NCI-H446 (cell line): Measurements from ENCODE around the gene RAB6A.
"Not testable (repeated sequence)": the region's sequence is repeated elsewhere in the genome, so short reads cannot be mapped to it uniquely, and the experiment has no call there.

Source experiments
- DNase-seq, 2 experiments: peaks; one replicate each; lab custom pipeline; 2025; lab: John Stamatoyannopoulos, UW

The RAB6A gene

DNA sequence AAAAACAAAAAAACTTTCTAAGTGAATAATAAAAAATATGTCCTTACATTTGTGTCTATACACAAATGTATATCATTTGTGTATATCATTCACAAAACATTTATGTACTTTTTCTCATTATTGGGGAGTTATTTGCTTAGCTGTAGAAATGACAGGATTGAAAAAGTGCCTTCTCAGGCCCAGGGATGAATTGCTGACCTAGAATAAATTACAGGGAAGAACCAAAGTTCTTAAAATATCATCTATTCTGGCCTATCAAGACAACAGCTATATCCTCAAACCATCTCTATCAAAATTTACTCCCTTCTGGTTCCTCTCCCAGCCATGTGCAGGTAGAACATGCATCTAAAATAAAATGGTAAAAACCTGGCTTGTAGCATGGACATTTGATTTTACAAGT is 1.9 kb upstream of the RAB6A start:
- no peak for DNase-seq

DNA sequence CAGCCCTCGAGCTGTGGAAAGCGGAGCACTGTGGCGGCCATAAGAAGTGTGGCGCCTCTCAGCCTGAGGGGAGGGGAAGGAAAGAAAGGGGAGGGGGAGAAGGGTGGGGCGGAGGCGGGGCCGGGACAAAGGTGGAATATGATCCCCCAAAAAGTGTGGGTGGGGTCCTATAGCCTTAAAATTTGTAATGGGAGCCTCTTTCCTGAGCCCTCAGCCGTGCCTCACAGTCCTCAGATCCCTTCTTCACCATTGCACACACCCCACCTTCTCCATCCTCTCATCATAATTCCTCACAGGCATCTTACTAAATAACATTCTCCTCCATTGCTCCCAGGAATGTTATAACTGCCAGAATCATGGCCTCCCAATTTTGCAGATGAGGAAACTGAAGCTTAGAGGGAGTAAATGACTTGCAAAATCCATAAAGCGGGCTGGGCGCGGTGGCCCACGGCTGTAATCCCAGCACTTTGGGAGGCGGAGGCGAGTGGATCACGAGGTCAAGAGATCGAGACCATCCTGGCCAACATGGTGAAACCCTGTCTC is 600 bp upstream of the RAB6A start:
- DNase-seq, result no peak

DNA sequence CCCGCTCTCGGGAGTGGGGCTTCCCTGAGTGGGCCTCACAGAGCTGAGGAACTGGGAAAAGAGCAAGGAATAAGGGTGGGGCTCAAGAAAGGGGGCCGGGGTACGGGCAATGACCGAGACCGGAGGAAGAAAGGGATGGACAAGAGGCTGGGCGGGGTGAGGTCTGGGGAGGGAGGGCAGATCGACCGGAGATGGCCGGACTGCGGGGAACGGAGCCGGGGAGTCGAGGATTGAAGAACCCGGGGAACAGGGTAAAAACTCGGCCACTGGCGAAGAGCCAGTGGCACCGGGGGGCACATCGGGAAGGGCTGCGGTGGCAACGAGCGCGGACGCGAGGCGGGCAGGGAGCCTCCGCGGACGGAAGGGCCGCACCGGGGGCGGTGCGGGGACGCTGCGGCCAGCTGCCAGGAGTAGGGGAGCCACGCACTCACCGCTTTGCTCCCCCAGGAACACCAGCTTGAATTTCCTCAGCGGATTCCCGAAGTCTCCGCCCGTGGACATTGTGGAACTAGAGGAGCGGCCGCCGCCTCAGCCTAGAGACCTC is 667 bp downstream of the RAB6A start:
- DNase-seq, result no peak

DNA sequence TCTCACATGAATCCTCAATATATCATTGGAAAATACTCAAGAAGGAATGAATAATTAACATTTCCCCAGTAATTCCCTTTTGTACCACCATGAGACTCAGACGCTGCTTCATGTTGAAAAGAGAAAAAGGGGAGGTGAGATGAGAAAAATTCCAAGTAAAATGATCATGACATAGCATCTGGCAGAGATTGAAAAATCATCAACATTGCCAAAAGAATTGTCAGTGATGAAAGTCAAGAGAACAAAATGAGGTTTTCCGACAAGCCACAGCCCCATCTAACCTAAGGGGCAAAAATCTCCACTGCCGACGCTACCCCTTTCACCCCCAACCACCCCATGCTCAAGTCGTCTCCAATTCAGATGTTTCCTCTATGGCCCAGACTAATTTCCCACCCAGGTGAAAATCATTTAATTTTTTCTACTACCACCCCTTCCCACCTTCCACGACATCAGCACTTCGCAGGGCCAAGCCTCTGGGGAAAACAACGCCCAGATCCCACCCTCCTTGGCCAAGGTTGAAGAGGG is 1.2 kb downstream of the RAB6A start:
- no peak for DNase-seq

DNA sequence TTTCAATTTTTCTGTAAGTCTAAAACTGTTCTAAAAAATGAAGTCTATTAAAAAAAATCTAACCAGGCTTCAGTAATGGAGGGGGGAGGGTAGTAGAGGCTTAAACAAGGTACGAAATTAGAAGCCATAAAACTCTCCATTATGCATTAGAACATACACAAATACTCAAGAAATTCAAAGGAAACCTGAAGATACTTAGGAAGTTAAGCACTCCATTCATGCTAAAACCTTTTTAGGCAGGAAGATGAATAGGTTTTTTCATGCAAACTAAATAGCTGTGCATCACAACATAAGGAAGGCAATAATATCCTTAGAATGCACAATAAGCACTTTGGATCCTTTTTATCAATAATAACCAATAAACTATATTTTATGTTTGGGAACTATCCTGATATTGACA is 2.4 kb downstream of the RAB6A start:
- DNase-seq, result no peak

DNA sequence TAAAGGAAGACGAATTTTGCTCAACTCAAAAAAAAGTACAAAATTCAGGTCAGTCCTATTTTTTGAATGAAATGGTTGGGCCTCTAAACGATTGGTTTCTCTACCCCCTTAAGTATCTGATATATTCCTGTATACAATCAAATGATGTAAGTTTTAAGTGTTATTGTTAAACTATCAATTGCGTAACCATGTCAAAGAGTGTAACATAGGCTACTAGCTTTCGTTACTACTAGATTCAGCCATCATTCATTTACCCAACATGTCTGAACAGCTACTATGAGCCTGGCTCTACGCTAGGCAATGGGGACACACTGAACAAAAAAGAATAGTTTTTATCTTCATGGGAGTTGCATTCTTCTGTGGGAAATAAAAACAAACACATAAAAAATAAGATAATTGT is 3.3 kb downstream of the RAB6A start:
- DNase-seq, result no peak

DNA sequence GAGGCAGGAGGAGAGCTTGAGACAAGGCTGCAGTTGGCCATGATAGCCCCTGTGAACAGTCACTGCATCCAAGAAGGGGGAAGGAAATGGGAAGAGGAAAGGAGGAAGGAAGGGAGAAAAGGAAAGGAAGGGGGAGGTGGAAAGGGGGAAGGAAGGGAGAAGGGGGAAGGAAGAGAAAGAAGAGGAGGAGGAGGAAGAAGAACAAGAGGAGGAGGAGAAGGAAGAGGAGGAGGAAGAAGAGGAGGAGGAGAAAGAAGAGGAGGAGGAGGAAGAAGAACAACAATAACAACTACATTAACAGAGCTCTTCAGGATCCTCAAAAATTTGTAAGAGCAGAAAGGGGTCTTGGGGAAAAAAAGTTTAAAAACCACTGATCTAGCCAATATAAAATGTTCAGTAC is 5.2 kb downstream of the RAB6A start:
- no peak for DNase-seq

DNA sequence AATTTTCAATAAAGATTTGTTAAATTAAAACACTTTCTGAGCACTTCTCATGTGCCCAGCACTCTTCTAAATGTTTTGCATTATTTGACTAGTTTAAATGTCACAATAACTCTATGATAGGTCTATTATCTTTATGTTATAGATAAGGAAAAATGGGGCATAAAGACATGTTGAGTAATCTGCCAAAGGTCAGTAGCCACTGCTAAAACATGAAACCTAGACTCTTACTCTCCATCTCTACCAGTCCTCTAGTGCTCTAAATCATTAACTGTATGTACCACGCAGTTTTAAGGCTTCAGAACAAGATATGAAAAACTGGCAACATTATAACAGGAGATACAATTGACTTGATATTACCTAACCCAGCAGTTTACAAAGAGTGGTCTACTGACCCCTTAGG is 6.9 kb downstream of the RAB6A start:
- no peak for DNase-seq

DNA sequence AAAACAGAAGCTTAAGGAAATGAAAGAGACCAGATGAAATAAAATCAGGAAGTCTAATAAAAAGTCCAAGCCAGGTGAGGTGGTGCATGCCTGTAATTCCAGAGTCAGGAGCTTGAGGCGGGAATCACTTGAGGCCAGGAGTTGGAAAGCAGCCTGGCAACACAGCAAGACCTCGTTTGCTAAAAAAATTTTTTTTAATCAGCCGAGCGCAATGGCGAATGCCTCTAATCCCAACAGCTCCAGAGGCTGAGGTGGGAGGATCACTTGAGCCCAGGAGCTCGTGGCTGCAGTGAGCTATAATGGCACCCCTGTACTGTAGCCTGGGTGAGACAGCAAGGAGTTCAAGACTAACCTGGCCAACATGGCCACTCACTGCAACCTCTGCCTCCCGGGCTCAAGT is 8.0 kb downstream of the RAB6A start:
- DNase-seq, result no peak

DNA sequence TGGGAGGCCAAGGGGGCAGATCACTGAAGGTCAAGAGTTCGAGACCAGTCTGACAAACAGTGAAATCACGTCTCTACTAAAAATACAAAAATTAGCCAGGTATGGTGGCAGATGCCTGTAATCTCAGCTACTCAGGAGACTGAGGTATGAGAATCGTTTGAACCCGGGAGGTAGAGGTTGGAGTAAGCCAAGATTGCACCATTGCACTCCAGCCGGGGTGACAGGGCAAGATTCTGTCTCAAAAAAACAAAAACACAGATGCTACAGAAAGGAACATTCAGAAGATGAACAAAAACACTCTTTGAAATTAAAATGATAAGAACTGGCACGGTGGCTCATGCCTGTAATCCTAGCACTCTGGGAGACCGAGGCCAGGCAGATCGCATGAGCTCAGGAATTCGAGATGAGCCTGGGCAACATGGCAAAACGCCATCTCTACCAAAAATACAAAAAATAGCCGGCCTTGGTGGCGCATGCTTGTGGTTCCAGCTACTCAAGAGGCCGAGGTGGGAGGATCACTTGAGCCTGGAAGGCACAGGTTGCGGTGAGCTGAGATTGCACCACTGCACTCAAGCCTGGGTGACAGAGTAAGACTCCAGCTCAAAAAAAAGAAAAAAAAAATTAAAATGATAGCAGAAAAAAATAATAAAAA is 8.5 kb downstream of the RAB6A start:
- DNase-seq, result no peak

DNA sequence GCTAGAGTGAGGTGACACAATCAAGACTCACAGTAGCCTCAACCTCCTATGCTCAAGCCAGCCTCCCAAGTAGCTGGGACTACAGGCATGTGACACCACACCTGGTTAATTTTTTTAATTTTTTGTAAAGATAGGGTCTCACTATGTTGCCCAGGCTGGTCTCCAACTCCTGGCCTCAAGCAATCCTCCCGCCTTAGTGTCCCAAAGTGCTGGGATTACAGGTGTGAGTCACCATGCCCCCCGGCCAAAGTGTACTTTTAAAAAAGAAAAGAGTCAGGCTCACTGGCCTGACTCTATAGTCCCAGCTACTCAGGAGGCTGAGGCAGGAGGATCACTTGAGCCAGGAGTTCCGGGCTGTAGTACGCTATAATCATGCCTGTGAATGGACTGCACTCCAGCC is 10.0 kb downstream of the RAB6A start:
- DNase-seq, result not testable (repeated sequence)

DNA sequence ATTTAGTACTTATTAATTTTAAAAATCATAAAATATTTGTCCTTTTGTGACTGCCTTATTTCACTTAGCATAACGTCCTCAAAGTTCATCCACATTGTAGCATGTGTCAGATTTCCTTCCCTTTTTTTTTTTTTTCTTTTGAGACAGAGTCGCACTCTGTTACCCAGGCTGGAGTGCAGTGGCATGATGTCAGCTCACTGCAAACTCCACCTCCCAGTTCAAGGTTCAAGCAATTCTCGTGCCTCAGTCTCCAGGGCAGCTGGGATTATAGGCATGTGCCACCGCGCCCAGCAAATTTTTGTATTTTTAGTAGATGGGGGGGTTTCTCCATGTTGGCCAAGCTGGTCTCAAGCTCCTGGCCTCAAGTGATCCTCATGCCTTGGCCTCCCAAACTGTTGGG is 10.6 kb downstream of the RAB6A start:
- no peak for DNase-seq

DNA sequence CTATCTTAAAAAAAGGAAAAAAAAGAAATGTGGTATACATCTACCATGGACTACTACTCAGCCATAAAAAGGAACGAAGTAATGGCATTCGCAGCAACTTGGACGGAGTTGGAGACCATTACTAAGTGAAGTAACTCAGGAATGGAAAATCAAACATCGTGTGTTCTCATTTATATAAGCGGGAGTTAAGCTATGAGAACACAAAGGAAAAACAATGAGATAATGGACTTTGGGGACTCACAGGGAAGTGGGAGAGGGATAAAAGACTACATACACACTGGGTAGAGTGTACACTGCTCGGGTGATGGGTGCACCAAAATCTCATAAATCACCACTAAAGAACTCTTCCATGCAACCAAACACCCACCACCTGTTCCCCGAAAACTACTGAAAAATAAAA is 11.8 kb downstream of the RAB6A start:
- DNase-seq, result no peak

DNA sequence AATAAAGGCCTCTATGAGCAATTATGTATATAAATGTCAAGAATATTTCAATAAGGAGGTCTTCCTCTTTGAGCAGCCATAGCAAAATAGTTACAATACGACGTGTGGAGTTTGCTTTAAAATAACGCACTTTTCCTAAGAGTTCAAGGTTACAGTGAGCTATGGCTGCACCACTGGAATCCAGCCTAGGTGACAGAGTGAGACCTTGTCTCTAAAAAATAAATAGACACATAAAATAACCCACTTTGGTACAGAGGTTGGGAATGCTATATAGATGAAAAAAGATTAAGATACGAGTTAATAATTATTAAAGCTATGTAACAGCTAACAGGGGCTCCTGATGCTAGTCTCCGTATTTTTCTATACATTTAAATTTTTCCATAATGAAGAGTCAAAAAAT is 12.6 kb downstream of the RAB6A start:
- DNase-seq, result no peak

DNA sequence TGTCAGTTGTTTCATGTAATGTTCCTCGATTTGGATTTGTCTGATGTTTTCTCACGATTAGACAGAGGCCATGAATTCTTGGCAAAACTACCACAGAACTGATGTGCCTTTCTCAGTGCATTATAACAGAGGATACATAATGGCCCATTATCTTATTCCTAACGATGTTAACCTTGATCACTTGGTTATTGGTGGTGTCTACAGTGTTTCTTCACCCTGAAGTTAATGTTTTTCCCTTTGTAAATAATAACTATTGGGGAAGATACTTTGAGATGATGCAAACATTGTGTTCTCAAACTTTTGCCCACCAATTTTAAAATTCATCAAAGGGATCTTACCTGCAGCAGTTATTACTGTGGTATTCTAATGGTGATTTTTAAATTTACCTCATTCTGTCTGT is 13.1 kb downstream of the RAB6A start:
- DNase-seq, result no peak

DNA sequence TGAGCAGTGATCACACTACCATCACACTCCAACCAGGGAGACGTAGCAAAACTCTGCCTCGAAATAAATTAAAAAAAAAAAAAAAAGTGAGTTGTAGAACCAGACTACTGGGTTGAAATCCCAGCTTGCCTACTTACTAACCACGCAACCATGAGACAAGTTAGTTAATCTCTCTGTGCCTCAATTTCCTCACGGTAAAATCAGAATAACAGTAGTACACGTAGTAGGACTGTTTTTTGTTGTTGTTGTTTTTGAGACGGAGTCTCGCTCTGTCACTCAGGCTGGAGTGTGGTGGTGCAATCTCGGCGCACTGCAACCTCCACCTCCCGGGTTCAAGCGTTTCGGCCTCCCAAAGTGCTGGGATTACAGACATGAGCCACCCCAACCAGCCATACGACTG is 14.2 kb downstream of the RAB6A start:
- no peak for DNase-seq

DNA sequence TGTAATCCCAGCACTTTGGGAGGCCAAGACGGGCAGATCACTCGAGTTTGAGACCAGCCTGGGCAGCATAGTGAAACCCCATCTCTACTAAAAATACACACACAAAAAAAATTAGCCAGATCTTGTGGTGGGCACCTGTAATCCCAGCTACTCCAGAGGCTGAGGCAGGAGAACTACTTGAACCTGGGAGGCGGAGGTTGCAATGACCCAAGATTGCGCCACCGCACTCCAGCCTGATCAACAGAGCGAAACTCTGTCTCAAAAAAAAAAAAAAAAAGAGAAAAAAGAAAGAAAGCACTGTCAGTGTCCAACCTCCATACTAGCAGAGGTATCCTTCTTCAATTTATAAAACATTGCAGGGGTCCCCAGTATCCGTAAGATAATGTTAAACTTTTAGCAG is 17.8 kb downstream of the RAB6A start:
- DNase-seq, result no peak

DNA sequence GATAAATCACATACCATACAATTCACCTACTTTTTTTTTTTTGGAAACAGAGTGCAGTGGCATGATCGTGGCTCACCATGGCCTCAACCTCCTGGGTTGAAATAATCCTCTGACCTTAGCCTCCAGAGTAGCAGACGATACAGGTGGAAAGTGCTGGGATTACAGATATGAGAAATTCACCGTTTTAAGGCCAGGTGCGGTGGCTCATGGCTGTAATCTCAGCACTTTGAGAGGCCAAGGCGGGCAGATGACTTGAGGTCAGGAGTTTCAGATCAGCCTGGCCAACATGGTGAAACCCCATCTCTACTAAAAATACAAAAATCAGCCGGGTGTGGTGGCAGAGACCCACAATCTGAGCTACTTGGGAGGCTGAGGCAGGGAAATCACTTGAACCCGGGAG is 24.9 kb downstream of the RAB6A start:
- DNase-seq, result not testable (repeated sequence)

DNA sequence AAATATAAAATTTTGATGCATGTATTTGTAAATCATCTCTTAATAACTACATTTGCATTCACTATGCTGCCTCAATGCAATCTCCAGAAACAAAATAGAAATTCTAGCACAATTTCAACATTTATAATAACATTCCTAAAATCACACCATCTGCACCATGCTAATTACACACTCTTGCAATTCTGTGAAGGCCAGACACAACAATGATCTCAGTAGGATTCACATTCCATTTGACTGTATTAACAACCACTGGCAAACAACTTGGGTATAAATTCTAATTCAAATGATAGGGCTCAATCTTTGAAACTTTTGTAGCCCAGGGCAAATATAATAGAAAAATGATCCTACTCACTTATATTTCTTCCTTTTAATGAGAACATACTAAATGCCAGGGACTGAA is 25.9 kb downstream of the RAB6A start:
- no peak for DNase-seq

DNA sequence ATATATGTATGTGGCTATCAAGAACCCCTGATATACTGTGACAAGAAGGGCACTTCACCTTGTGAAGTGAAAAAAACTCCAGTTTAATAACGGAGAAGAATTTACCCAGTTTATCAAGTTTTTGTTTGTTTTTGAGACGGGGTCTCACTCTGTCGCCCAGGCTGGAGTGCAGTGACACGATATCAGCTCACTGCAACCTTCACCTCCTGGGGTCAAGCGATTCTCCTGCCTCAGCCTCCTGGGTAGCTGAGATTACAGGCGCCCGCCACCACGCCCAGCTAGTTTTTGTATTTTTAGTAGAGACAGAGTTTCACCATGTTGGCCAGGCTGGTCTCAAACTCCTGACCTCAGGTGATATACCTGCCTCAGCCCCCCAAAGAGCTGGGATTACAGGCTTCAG is 26.9 kb downstream of the RAB6A start:
- not testable (repeated sequence) for DNase-seq

DNA sequence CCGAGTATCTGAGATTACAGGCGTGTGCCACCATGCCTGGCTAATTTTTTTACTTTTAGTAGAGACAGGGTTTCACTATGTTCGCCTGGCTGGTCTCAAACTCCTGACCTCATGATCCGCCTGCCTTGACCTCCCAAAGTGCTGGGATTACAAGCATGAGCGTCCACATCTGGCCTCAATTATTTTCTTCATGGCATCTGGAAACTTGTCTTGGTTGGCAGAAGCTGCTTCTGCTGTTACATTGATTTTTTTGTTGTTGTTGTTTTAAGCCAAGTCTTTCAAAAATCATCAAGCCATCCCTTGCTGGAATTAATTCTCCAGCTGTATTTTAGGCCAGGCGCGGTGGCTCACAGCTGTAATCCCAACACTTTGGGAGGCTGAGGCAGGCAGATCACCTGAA is 27.9 kb downstream of the RAB6A start:
- DNase-seq, result not testable (repeated sequence)

DNA sequence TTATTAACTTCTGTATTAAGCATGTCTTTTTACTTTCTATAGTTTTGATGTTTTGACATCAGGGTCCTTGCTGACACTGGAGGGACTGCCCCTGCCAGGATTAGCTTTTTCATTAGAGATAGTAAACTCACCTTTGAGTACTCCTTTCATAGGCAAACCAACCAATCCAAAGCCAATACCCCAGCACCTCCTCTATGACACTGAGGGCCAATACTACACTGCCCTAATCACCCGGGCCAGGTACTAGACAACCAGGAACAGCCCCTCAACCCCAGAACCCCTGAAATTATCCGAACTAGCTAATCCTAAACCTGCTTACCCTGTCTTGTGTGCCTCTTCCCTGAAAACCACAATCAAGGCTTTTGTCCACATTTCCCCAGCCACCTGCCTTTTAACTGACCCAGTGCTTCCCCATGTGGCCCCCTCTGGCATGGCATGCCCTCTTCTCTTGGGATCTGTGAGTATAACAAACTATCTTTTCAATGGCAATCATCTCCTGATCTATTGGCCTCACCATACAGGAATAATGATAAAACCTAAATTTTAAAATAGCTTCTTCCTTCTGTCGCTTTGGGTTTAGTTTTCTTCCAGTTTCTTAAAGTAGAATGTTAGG is 31.2 kb downstream of the RAB6A start:
- DNase-seq, result no peak

DNA sequence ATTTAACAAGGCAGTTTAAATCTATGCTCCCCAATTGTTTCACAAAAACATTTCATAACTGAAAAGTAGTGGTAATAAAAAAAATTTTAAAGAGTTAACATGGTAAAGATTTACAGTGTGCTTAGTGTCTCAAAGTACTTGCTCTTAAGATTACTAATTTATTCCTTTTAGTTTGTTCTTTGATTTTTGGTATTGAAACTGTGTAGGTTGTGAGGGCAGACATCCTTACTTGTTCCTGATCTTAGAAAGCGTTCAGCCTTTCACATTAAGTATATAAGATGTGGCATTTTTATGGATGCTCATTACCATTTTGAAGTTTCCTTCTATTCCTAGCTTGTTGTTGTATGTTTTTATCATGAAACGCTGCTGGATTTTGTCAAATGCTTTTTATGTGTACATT is 32.9 kb downstream of the RAB6A start:
- no peak for DNase-seq

DNA sequence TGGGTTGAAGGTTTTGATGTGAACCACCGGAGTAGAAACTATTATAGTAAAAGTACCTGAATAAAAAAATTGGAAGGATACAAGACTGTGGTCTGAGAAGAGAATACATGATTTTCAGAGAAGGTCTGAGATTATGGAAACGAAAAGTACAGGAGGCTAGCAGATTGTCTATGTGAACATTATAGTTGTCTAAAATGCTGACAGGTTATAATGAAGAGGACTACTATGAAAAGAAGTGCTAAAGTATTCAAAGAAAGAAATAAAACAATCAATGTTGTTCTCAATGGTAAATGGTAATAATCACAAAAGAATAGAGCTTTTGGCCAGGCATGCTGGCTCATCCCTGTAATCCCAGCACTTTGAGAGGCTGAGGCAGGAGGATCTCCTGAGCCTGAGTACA is 34.0 kb downstream of the RAB6A start:
- DNase-seq, result no peak
